ENCODE measurements around the gene TAS2R60.
"Not testable (repeated sequence)": the region's sequence is repeated elsewhere in the genome, so short reads cannot be mapped to it uniquely, and the experiment has no call there.

Gene TAS2R60

DNA sequence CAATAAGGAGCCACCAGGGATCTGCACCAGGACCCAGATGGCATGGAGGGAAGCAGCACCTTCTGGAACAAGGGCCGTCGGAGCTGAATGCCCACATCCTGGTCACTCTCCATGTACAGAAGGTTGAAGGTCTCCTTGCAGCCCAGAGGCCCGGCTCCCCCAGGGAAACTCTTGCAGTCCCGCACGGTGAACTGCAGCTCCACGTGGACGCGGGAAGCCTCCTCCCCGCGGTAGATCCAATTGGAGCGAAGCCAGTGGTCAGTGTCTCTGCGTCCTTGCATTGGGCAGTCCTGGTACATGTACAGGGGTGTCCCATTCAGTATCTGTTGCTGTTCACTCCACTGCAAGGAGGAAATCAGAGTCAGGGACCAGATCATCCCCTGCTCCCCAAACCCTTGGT is 42.0 kb upstream of the TAS2R60 start:
- Histone ChIP-seq H3K36me3 (ENCODE audit: insufficient read depth, low read length) (no peaks in the 10 kb centered on the region), H3K4me3 (ENCODE audit: low read depth, low read length) (no peak overlapping the region), H3K4me1 (ENCODE audit: control insufficient read depth, insufficient read depth, low read length, unreplicated experiment) (no peaks in the 10 kb centered on the region), H3K27ac (ENCODE audit: low read depth, low read length) (no peak overlapping the region), H2AFZ (ENCODE audit: low read length, unreplicated experiment) (no peak overlapping the region), H3K79me2 (ENCODE audit: control insufficient read depth, insufficient read depth, low read length, unreplicated experiment) (no peaks in the 10 kb centered on the region), H3K27me3 (ENCODE audit: insufficient read depth, low read length) (no peaks in the 10 kb centered on the region)

- not testable (repeated sequence) for H3K4me3 ChIP-seq (ENCODE audit: low read depth, low read length); H3K36me3 ChIP-seq (ENCODE audit: insufficient read depth, low read length); H3K4me1 ChIP-seq (ENCODE audit: control insufficient read depth, insufficient read depth, low read length, unreplicated experiment); H3K79me2 ChIP-seq (ENCODE audit: control insufficient read depth, insufficient read depth, low read length, unreplicated experiment); H3K27ac ChIP-seq (ENCODE audit: low read depth, low read length); H3K27me3 ChIP-seq (ENCODE audit: insufficient read depth, low read length); H2AFZ ChIP-seq (ENCODE audit: low read length, unreplicated experiment)
Observed at GRCh38 chr7:143402233-143402632, 41.0 kb upstream of the TAS2R60 start.

DNA sequence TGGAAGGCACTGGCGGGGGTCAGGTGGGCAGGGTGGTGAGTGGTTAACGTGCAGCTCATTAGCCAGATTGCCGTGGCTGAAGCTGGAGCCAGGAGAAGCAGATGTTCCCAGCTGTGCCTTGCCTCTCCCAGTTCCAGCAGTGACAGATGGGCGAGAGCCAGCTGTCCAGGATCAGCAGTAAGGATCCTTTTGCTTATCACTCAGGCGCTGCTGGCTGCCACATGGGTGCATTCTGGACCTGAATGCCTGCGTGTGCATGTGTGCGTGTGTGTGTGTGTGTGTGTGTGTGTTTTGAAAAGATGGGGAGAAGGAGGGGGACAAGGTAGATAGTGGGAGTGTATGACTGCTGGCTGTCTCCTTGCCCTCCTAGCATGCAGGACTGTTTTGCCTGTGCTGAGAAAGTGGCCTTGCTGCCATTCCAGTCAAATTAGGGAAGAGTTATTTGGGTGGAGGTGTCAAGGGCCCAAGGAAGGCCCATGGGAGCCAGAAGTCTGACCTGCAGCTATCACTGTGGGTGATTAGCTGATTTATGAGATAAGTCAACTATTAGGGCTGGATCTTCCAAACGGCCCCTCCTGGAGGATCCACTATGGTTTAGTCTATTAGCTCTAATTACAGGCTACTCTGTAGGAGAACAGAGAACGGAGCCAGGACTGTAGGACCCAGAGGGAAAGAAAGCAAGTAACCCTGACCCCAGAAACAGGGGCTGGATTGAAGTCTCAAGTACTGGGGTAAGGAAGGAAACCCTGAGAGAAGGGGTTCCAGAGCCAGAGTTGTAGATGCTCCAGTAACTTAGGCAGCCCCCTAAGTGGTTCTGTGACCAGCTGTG is 37.9 kb upstream of the TAS2R60 start:
- Histone ChIP-seq H3K27ac (ENCODE audit: low read depth, low read length) (no peak overlapping the region), H3K36me3 (ENCODE audit: insufficient read depth, low read length) (no peaks in the 10 kb centered on the region), H2AFZ (ENCODE audit: low read length, unreplicated experiment) (no peak overlapping the region), H3K4me1 (ENCODE audit: control insufficient read depth, insufficient read depth, low read length, unreplicated experiment) (peaks cover 12% of the 10 kb centered on the region), H3K27me3 (ENCODE audit: insufficient read depth, low read length) (no peaks in the 10 kb centered on the region), H3K79me2 (ENCODE audit: control insufficient read depth, insufficient read depth, low read length, unreplicated experiment) (no peaks in the 10 kb centered on the region), H3K4me3 (ENCODE audit: low read depth, low read length) (no peak overlapping the region)

- Histone ChIP-seq H3K36me3 (ENCODE audit: insufficient read depth, low read length) (no peaks in the 10 kb centered on the region), H2AFZ (ENCODE audit: low read length, unreplicated experiment) (no peak overlapping the region), H3K27me3 (ENCODE audit: insufficient read depth, low read length) (no peaks in the 10 kb centered on the region), H3K4me1 (ENCODE audit: control insufficient read depth, insufficient read depth, low read length, unreplicated experiment) (peaks cover 16% of the 10 kb centered on the region), H3K79me2 (ENCODE audit: control insufficient read depth, insufficient read depth, low read length, unreplicated experiment) (no peaks in the 10 kb centered on the region), H3K4me3 (ENCODE audit: low read depth, low read length) (no peak overlapping the region), H3K27ac (ENCODE audit: low read depth, low read length) (no peak overlapping the region)
Observed at GRCh38 chr7:143406002-143406357, 37.3 kb upstream of the TAS2R60 start.

- no peaks in the 10 kb centered on the region for H3K79me2 ChIP-seq (ENCODE audit: control insufficient read depth, insufficient read depth, low read length, unreplicated experiment)
- H3K27me3 ChIP-seq (ENCODE audit: insufficient read depth, low read length) = no peaks in the 10 kb centered on the region
- H3K27ac ChIP-seq (ENCODE audit: low read depth, low read length) = no peak overlapping the region
- no peaks in the 10 kb centered on the region for H3K36me3 ChIP-seq (ENCODE audit: insufficient read depth, low read length)
- H3K4me3 ChIP-seq (ENCODE audit: low read depth, low read length) = no peak overlapping the region
- H2AFZ ChIP-seq (ENCODE audit: low read length, unreplicated experiment) = peak overlapping the region; percentile 49
- peaks cover 21% of the 10 kb centered on the region for H3K4me1 ChIP-seq (ENCODE audit: control insufficient read depth, insufficient read depth, low read length, unreplicated experiment)
Observed at GRCh38 chr7:143407287-143408251, 35.7 kb upstream of the TAS2R60 start.

- Histone ChIP-seq H3K4me3 (ENCODE audit: low read depth, low read length) (no peak overlapping the region), H3K79me2 (ENCODE audit: control insufficient read depth, insufficient read depth, low read length, unreplicated experiment) (no peaks in the 10 kb centered on the region), H3K27ac (ENCODE audit: low read depth, low read length) (no peak overlapping the region), H3K4me1 (ENCODE audit: control insufficient read depth, insufficient read depth, low read length, unreplicated experiment) (peaks cover 21% of the 10 kb centered on the region), H3K36me3 (ENCODE audit: insufficient read depth, low read length) (no peaks in the 10 kb centered on the region), H2AFZ (ENCODE audit: low read length, unreplicated experiment) (no peak overlapping the region), H3K27me3 (ENCODE audit: insufficient read depth, low read length) (no peaks in the 10 kb centered on the region)
Observed at GRCh38 chr7:143408252-143408685, 35.0 kb upstream of the TAS2R60 start.

- Histone ChIP-seq H2AFZ (ENCODE audit: low read length, unreplicated experiment) (peak within 1 kb of the TSS; percentile 49), H3K36me3 (ENCODE audit: insufficient read depth, low read length) (no peaks in the 10 kb centered on the region), H3K27ac (ENCODE audit: low read depth, low read length) (no peak within 1 kb of the TSS), H3K4me1 (ENCODE audit: control insufficient read depth, insufficient read depth, low read length, unreplicated experiment) (peaks cover 21% of the 10 kb centered on the region), H3K79me2 (ENCODE audit: control insufficient read depth, insufficient read depth, low read length, unreplicated experiment) (no peaks in the 10 kb centered on the region), H3K4me3 (ENCODE audit: low read depth, low read length) (no peak within 1 kb of the TSS), H3K27me3 (ENCODE audit: insufficient read depth, low read length) (no peaks in the 10 kb centered on the region)
Observed at GRCh38 chr7:143408686-143409561, 34.3 kb upstream of the TAS2R60 start, which contains the start of gene EPHA1. Gene EPHA1 (minus strand): TSS chr7:143408856. CDS start chr7:143408805, 51 bp downstream.

DNA sequence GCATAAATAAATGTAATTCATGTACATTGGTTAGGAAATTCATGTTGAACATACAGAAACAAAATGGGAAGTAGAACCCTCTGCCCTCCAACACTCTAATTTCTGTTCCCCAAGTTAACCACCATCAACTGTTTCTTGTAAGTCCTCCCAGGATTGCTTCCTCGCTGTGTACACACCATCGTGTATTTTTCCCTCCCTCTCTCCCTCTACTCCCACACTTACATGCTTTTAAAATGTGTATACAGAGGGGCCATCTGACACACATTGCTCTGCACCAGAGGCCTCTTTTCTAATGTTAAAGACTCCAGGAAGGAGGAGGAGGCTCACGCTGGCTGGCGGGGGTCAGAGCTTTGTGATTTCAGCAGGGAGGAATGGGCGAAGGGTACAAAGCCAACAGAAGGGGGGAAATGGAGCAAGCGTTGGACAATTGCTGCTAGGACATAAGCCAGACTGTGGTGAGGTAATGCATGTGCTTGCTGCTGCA is 32.7 kb upstream of the TAS2R60 start:
- Histone ChIP-seq H2AFZ (ENCODE audit: low read length, unreplicated experiment) (no peak overlapping the region), H3K79me2 (ENCODE audit: control insufficient read depth, insufficient read depth, low read length, unreplicated experiment) (no peaks in the 10 kb centered on the region), H3K27me3 (ENCODE audit: insufficient read depth, low read length) (no peaks in the 10 kb centered on the region), H3K4me1 (ENCODE audit: control insufficient read depth, insufficient read depth, low read length, unreplicated experiment) (peaks cover 29% of the 10 kb centered on the region), H3K36me3 (ENCODE audit: insufficient read depth, low read length) (no peaks in the 10 kb centered on the region), H3K4me3 (ENCODE audit: low read depth, low read length) (no peak overlapping the region), H3K27ac (ENCODE audit: low read depth, low read length) (no peak overlapping the region)

- Histone ChIP-seq H3K4me1 (ENCODE audit: control insufficient read depth, insufficient read depth, low read length, unreplicated experiment) (peaks cover 38% of the 10 kb centered on the region), H3K79me2 (ENCODE audit: control insufficient read depth, insufficient read depth, low read length, unreplicated experiment) (no peaks in the 10 kb centered on the region), H2AFZ (ENCODE audit: low read length, unreplicated experiment) (no peak overlapping the region), H3K27ac (ENCODE audit: low read depth, low read length) (no peak overlapping the region), H3K4me3 (ENCODE audit: low read depth, low read length) (no peak overlapping the region), H3K36me3 (ENCODE audit: insufficient read depth, low read length) (no peaks in the 10 kb centered on the region), H3K27me3 (ENCODE audit: insufficient read depth, low read length) (no peaks in the 10 kb centered on the region)
Observed at GRCh38 chr7:143411976-143412708, 31.1 kb upstream of the TAS2R60 start.

Measured in ACC112 (cell line).